Measurements from ENCODE around the gene TACC2.

The TACC2 gene

GRCh38 chr10:122172361-122173008 lies 183.5 kb downstream of the TACC2 start:
- no peak for DNase-seq

DNA sequence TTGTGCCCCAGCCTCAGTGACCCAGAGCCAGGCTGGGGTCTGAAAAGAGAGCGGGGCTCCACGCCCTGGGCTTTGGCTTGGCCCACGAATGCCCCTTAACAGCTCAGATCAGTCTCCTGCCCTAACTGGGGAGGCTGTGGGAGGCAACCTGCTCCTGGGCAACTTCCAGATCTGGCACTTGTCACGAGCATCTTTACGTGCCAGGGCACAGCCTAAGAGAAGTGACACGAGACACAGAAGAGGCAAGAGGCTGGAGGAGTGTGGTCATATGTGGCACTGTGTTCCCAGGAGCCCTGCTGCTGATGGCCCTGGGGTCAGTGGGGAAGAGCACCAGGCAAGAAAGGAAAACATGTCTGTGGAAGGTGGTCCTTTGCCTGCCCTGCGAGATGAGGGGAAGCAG lies 184.4 kb downstream of the TACC2 start:
- no peak for DNase-seq

- DNase-seq = no peak
Measured at GRCh38 chr10:122173766-122174435, 184.9 kb downstream of the TACC2 start.

- DNase-seq = no peak
Measured at GRCh38 chr10:122176232-122177213, 187.6 kb downstream of the TACC2 start.

DNA sequence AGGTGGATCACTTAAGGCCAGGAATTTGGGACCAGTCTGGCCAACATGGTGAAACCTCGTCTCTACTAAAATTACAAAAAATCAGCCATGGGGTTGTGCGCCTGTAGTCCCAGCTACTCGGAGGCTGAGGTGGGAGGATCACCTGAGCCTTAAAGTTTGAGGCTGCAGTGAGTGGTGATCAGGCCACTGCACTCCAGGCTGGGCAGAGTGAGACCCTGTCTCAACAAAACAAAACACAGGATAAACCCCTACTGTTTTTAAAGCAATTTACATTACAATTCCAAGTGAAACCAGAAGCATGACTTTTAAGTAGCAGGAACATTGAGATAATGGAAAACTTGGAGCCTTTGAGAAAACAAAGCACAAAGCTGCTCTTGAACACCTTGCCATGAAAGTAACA lies 189.7 kb downstream of the TACC2 start:
- no peak for DNase-seq

DNA sequence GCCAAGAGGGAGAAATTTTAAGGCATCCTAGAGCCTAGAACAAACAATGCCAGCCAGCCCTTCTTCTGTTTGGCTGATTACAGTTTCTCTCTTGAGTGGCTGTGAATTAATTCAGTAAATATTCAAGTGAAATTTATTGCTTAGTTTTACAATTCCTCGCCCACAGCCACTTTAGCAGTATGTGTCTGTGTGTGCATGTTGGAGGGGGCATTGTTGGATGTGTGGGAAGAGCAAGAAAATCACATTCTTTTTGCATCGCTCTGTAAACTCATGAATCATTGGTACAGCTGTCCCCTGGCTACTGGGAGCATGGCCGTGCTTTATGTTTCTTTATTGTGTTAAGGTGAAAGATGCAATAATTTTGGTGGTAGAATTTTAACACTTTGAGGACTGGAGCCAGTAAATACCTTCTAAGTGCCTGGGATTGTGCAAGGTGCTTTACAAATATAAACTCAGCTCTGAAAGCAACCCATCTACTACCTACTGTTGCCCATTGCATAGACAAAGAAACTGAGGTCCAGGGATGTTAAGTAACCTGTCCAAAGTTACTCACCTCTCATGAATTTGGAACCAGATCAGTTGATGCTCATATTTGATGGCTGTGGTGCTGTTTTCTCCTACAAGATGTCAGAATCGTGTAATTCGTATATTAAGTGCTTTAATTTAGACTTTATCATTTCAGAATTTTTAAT lies 192.2 kb downstream of the TACC2 start:
- no peak for DNase-seq

- DNase-seq = no peak
Measured at GRCh38 chr10:122181876-122182275, 192.9 kb downstream of the TACC2 start.

DNA sequence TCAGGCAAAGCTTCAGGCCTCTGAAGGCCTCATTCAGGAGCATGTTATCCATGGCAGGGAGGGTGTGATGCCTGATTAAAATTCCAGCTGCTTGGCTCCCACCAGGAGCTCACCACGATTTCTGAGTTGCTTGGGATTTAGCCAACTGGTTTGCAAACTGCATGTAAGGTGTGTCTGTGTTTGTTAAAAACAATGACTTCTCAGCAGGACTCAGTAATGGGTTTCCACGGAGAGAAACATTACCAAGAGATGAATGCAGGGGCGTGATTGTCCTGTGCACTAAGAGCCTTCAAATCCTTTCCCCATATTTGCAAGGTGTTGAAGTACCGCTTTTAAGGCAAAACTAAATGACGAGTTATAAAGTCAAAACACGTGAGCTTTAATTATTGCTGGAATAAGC lies 193.3 kb downstream of the TACC2 start:
- DNase-seq = no peak

DNA sequence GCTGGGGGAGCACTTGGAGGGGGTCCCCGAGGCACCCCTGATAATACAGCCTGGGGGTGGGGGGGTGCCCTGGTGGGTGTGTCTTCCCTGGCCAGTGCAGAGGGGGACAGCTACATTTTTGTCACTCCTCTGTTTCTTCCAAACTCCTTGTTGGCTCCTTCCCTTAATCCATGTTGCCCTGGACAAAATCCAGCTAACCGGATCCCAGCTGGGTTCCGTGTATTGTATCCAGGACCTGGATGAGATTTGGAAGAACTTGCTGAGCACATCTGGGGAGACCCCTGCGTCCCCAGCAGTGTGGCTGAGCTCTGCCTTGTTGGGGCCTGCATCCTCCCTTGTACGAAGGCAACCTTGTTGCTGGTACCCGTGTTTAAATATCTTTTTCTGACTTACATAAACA lies 195.3 kb downstream of the TACC2 start:
- no peak for DNase-seq

- no peak for DNase-seq
Measured at GRCh38 chr10:122185643-122186042, 196.7 kb downstream of the TACC2 start.

GRCh38 chr10:122186816-122187810 lies 198.2 kb downstream of the TACC2 start:
- peak; percentile 15 for DNase-seq

- DNase-seq = no peak
Measured at GRCh38 chr10:122188706-122189105, 199.7 kb downstream of the TACC2 start.

GRCh38 chr10:122189185-122189584 lies 200.2 kb downstream of the TACC2 start:
- DNase-seq = no peak

GRCh38 chr10:122190176-122190943 lies 201.4 kb downstream of the TACC2 start:
- no peak for DNase-seq

DNA sequence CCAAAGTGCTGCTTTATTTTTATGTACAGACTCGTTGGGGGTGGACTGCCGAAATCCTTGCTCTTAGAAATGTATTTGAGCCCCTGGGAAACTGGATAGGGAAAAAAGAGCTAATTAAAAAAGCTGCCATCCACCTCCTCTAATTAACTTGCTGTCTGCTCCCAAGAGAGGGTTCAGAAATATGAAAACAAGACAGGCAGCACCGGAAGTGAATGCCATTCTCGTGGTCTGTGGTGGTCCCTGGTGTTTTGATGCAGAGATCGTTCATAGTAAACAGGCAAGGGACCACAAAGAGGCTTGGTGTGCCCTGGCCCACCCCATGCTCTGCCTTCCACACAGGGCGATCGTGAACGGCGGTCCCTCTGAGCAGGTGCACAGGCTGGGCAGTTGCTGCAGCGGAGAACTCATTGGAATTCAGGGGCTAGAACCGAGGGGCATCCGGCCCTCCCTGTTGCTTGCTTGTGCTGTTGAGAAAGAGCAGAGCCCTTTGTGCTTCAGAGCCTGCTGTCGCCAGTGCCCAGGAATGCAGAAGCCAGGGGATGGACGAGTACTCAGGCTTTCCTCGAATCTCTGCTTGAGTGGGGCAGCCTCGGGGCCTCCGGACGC lies 203.1 kb downstream of the TACC2 start:
- no peak for DNase-seq

- DNase-seq = no peak
Measured at GRCh38 chr10:122194251-122194650, 205.3 kb downstream of the TACC2 start.

DNA sequence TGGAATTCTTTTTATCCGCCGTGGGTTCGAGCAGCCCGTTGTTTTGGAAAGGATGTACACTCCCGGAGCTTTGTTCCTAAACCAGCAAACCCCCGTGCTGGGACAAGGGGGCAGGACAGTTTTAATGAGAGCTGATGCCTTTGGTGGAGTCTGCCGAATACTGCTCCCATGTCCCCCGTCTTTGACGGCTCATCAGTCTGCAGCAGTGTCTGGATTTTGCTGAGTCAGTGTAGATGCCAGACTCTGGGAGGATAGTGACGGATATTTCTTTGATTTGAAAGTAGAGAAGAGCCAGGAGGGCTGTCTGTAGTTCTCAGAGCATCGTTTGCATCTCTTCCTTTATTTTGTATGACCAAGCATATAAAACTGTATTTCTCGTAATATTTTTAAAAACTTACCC lies 207.3 kb downstream of the TACC2 start:
- no peak for DNase-seq

DNA sequence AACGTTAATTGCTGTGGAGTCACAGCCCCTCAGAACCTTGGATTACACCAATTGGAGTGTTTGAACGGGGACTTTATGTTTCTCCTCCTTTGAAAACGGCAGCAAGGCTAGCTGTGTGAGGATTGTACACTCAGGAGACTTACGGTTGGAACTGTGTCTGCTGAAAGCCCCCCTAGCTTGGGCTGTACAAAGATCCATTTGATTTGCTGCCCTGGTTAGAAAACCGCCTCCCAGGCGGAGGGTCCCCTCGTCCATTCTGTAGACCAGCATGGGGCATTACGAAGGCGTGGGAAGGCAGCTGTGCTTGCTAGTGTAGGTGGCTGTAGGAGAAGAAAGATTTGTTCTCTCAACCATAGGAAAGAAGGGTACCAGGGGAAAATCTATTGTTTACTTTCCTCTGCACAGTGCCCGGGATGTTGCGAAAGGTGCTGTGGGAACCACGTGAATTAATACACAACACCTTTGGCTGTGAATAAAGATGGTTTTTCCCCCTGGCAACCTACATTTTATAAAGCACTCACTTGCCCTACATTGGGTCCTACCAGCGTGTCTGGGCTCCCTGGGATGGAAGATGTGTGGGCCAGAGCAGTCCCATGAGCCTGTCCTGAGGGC lies 208.8 kb downstream of the TACC2 start:
- no peak for DNase-seq

GRCh38 chr10:122198631-122199030 lies 209.7 kb downstream of the TACC2 start:
- no peak for DNase-seq

DNA sequence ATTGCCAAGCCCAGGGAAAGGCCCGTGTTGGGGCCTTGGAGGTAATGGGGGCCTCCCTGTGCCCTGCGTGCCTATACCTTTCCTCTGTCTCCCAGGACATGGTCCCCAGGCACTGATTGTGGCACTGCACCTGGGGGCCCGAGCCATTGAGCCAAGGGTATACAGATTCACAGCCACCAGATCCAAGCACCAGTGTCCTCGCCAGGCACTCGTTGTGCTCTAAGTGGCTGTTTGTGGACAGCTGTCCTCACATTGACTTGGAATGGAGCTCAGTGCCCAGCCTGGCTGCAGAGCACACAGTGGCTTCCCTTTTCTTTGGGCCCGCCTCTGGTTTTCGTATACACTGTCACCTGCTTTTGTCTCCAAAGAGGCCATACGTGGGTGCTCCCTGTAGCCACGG lies 210.1 kb downstream of the TACC2 start:
- DNase-seq = no peak

Measured in NCI-H2107 (cell line).